DND-41 (cell line): ENCODE data around the gene WRAP73.

ENCODE experiments used
- EZH2 ChIP-seq: IDR thresholded peaks from 3 replicates; pipeline ENCODE4 v1.6.1; 2012; ENCODE audit warnings: borderline replicate concordance, low read depth, mild to moderate bottlenecking, moderate library complexity, low read length, inconsistent platforms; ENCODE audit not compliant: severe bottlenecking
- TF ChIP-seq, protein P1 (sequence below): IDR thresholded peaks from 2 replicates; pipeline ENCODE4 v1.5.1; 2012; ENCODE audit warnings: borderline replicate concordance, low read length, moderate library complexity, mild to moderate bottlenecking; ENCODE audit not compliant: poor library complexity, severe bottlenecking; ENCODE audit errors: extremely low read depth

DNA sequence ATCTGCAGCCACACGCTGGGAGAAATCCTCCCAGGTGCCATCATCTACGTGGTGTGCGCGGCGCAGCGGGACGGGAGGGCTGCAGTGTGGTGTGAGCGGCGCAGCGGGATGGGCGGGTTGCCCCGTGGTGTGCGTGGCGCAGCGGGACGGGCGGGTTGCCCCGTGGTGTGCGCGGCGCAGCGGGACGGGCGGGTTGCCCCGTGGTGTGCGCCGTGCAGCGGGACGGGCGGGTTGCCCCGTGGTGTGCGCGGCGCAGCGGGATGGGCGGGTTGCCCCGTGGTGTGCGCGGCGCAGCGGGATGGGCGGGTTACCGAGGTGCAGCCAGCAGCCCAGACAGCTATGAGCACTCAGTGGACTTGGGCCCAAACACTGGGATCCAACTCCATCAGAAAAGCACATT lies 4.7 kb downstream of the WRAP73 start:
- TF ChIP-seq, protein P1, sequence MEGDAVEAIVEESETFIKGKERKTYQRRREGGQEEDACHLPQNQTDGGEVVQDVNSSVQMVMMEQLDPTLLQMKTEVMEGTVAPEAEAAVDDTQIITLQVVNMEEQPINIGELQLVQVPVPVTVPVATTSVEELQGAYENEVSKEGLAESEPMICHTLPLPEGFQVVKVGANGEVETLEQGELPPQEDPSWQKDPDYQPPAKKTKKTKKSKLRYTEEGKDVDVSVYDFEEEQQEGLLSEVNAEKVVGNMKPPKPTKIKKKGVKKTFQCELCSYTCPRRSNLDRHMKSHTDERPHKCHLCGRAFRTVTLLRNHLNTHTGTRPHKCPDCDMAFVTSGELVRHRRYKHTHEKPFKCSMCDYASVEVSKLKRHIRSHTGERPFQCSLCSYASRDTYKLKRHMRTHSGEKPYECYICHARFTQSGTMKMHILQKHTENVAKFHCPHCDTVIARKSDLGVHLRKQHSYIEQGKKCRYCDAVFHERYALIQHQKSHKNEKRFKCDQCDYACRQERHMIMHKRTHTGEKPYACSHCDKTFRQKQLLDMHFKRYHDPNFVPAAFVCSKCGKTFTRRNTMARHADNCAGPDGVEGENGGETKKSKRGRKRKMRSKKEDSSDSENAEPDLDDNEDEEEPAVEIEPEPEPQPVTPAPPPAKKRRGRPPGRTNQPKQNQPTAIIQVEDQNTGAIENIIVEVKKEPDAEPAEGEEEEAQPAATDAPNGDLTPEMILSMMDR = no peak
- no peak for TF ChIP-seq EZH2
